Measurements from ENCODE around the gene CDIPT. TPM values are rescaled to one million over a fixed set of nuclear protein-coding genes. Genes with fewer than 3 reads are reported as not detected.

The CDIPT gene
- total RNA-seq, 2 experiments from 2014 or later, result 43.5 to 52.4 TPM

DNA sequence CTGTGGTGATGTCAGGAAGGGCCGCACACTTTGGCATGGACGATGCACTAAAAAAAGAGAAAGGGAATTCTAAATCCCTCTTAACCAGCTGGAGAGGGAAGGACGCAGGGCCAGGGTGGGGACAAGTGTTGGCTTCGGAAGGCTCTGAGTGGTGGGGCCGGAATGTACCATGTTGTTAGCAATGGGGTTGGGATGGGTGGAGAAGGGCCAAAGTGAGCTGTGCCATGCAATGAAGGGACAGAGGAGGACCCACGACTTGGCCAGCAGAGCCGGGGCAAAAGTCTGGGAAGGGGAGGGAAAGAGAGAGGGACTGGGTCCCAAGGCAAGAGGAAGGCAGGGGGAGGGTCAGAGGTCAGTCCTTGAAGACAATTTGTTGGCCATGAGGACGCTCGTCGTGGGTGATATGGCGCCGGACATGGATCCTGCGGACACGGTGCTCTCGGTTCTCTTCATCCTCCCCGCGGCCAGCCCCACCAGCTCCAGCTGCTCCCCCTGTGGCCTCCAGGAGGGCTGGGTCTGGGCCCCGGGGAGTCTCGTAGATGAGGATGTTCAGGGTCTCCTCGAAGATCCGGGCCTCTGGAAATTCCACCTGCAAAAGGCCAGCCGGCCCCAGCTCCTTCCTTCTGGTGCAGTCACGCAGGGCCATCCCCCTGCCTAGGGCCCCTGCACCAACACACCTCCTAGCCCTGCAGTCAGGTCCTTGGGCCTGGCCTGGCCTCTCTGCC, 43.7 kb upstream of the CDIPT start:
- Histone ChIP-seq H3K79me2 (ENCODE audit: insufficient read depth, low read depth, low read length) (no peaks in the 10 kb centered on the region), H3K9me3 (ENCODE audit: low read length) (no peaks in the 10 kb centered on the region), H3K4me2 (ENCODE audit: low read length) (no peak overlapping the region), H3K4me1 (ENCODE audit: insufficient read depth, low read length, poor library complexity, severe bottlenecking) (no peaks in the 10 kb centered on the region), H3K9me2 (ENCODE audit: insufficient read depth, low read length) (no peaks in the 10 kb centered on the region), H3K36me3 (ENCODE audit: insufficient read depth, low read length) (no peaks in the 10 kb centered on the region), H2AFZ (ENCODE audit: low read length) (no peak overlapping the region), H4K20me1 (ENCODE audit: insufficient read depth, low read length) (no peaks in the 10 kb centered on the region), H3K4me3 (ENCODE audit: low read depth, low read length, poor library complexity, severe bottlenecking) (no peak overlapping the region), H3K27ac (ENCODE audit: low read depth, low read length, poor library complexity, severe bottlenecking) (no peak overlapping the region)
- CTCF ChIA-PET (ENCODE audit: unreplicated experiment), result no interaction called here
- TF ChIP-seq, protein P1, sequence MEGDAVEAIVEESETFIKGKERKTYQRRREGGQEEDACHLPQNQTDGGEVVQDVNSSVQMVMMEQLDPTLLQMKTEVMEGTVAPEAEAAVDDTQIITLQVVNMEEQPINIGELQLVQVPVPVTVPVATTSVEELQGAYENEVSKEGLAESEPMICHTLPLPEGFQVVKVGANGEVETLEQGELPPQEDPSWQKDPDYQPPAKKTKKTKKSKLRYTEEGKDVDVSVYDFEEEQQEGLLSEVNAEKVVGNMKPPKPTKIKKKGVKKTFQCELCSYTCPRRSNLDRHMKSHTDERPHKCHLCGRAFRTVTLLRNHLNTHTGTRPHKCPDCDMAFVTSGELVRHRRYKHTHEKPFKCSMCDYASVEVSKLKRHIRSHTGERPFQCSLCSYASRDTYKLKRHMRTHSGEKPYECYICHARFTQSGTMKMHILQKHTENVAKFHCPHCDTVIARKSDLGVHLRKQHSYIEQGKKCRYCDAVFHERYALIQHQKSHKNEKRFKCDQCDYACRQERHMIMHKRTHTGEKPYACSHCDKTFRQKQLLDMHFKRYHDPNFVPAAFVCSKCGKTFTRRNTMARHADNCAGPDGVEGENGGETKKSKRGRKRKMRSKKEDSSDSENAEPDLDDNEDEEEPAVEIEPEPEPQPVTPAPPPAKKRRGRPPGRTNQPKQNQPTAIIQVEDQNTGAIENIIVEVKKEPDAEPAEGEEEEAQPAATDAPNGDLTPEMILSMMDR (conservative IDR thresholded peaks at IDR 0.05; ENCODE audit: low read length), result no peak
- no peak for TF ChIP-seq EZH2phosphoT487 (IDR thresholded peaks at IDR 0.05; ENCODE audit: borderline replicate concordance, low read depth, low read length)
- BruUV-seq (replicated peaks), result no TSS peak
- POLR2A ChIA-PET, result no interaction called here
- DNase-seq (ENCODE audit: low spot score), result no peak
- intact Hi-C loops (cut with micrococcal nuclease; ENCODE audit: unreplicated experiment), result no loop called here

DNA sequence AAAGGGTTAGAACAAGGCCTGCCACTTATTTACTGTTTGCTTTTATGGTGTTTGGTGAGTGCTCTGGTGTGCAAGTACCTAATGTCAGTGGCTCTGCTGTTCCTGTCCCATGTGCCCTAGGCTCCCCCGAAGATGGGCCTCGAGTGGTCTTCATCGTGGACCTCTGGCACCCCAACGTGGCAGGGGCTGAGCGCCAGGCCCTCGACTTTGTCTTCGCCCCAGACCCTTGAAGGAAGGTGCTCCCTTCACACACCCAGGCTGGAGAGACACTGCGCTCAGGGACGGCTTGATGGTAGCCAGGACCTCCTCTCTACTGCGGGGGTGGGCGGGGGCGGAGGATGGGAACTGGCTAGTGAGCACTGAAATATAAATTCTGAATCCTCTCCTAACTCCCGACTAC, 42.6 kb upstream of the CDIPT start:
- no peaks in the 10 kb centered on the region for H3K9me2 ChIP-seq (ENCODE audit: insufficient read depth, low read length)
- POLR2A ChIA-PET, result no interaction called here
- BruUV-seq (replicated peaks), result no TSS peak

DNA sequence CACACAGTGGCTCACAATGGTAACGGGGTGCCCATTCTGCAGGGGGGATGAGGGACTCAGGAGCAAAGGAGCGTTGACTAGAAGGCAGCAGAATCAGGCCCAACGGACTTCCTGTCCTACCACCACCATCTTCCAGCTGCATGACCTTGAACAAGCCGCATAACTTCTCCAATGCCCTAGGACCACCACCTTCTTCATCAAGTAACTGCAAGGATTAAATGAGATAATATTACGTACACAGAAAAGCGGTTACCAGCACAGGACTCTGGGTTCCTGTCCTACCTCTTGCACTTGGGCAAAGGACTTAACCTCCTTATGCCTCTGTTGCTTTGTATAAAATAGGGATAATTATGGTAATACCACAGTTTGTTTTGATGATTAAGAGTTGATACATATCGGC, 41.9 kb upstream of the CDIPT start:
- BruUV-seq (replicated peaks), result no TSS peak

More for the DNA sequence above, 42.6 kb upstream of the CDIPT start:
- CTCF ChIA-PET (ENCODE audit: unreplicated experiment), result no interaction called here
- no peak overlapping the region for H3K27ac ChIP-seq (ENCODE audit: low read depth, low read length, poor library complexity, severe bottlenecking)
- no peak for DNase-seq (ENCODE audit: low spot score)
- no peak overlapping the region for H3K4me3 ChIP-seq (ENCODE audit: low read depth, low read length, poor library complexity, severe bottlenecking)
- H3K79me2 ChIP-seq (ENCODE audit: insufficient read depth, low read depth, low read length), result no peaks in the 10 kb centered on the region
- intact Hi-C loops (cut with micrococcal nuclease; ENCODE audit: unreplicated experiment), result no loop called here
- H3K9me3 ChIP-seq (ENCODE audit: low read length), result no peaks in the 10 kb centered on the region
- no peak overlapping the region for H2AFZ ChIP-seq (ENCODE audit: low read length)
- no peak for TF ChIP-seq EZH2phosphoT487 (IDR thresholded peaks at IDR 0.05; ENCODE audit: borderline replicate concordance, low read depth, low read length)
- TF ChIP-seq, protein P1 (conservative IDR thresholded peaks at IDR 0.05; ENCODE audit: low read length), result no peak
- no peaks in the 10 kb centered on the region for H3K4me1 ChIP-seq (ENCODE audit: insufficient read depth, low read length, poor library complexity, severe bottlenecking)
- H4K20me1 ChIP-seq (ENCODE audit: insufficient read depth, low read length), result no peaks in the 10 kb centered on the region
- H3K36me3 ChIP-seq (ENCODE audit: insufficient read depth, low read length), result no peaks in the 10 kb centered on the region
- no peak overlapping the region for H3K4me2 ChIP-seq (ENCODE audit: low read length)

More for the DNA sequence above, 41.9 kb upstream of the CDIPT start:
- CTCF ChIA-PET (ENCODE audit: unreplicated experiment), result no interaction called here
- POLR2A ChIA-PET, result interaction anchor here (0.7 kb wide), 1 partner anchor 17 kb away, joined by 5 read pairs; no protein-coding TSS in a partner anchor
- no peak overlapping the region for H2AFZ ChIP-seq (ENCODE audit: low read length)
- H3K4me3 ChIP-seq (ENCODE audit: low read depth, low read length, poor library complexity, severe bottlenecking), result no peak overlapping the region
- no peaks in the 10 kb centered on the region for H3K79me2 ChIP-seq (ENCODE audit: insufficient read depth, low read depth, low read length)
- no peaks in the 10 kb centered on the region for H3K36me3 ChIP-seq (ENCODE audit: insufficient read depth, low read length)
- H3K9me2 ChIP-seq (ENCODE audit: insufficient read depth, low read length), result no peaks in the 10 kb centered on the region
- H3K9me3 ChIP-seq (ENCODE audit: low read length), result no peaks in the 10 kb centered on the region
- intact Hi-C loops (cut with micrococcal nuclease; ENCODE audit: unreplicated experiment), result no loop called here
- H4K20me1 ChIP-seq (ENCODE audit: insufficient read depth, low read length), result no peaks in the 10 kb centered on the region
- DNase-seq (ENCODE audit: low spot score), result no peak
- no peak overlapping the region for H3K4me2 ChIP-seq (ENCODE audit: low read length)
- no peak for TF ChIP-seq EZH2phosphoT487 (IDR thresholded peaks at IDR 0.05; ENCODE audit: borderline replicate concordance, low read depth, low read length)
- TF ChIP-seq, protein P1 (conservative IDR thresholded peaks at IDR 0.05; ENCODE audit: low read length), result no peak
- no peaks in the 10 kb centered on the region for H3K4me1 ChIP-seq (ENCODE audit: insufficient read depth, low read length, poor library complexity, severe bottlenecking)
- no peak overlapping the region for H3K27ac ChIP-seq (ENCODE audit: low read depth, low read length, poor library complexity, severe bottlenecking)
